Retinal pigment epithelial cell (primary cell): ENCODE data around the gene SAMM50.
A peak's percentile ranks its signal among the peaks of the same experiment; 100 is the strongest.

ENCODE experiments used
- DNase-seq: peaks from one replicate; pipeline ENCODE4 v3.0.0-alpha.2; 2010; ENCODE audit warnings: low read depth
- H3K4me3 ChIP-seq: 2 replicates; pipeline ENCODE4 v1.5.1; 2011; ENCODE audit warnings: mild to moderate bottlenecking, low read length, control low read depth, moderate library complexity
- TF ChIP-seq, protein P1 (sequence below): conservative IDR thresholded peaks from 2 replicates; pipeline ENCODE4 v1.5.1; 2011; ENCODE audit warnings: low read depth, low read length, control low read depth, inconsistent platforms

Gene SAMM50

DNA sequence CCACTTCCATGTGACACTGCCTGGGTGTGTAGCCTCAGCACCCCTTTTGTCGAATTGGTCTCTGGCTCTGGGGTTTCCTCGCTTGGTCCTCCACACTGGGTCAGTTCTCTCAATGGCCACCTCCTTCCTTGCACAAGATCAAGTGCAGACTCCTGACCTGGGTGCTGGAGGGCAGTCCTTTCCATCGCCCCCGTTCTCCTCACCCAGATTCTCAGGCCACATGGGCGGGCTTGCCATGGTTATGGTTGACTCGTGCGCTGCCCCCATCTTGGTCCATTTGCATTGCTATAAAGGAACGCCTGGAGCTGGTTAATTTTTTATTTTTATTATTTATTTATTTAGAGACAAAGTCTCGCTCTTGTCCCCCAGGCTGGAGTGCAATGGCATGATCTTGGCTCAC, 63.4 kb downstream of the SAMM50 start:
- TF ChIP-seq, protein P1, sequence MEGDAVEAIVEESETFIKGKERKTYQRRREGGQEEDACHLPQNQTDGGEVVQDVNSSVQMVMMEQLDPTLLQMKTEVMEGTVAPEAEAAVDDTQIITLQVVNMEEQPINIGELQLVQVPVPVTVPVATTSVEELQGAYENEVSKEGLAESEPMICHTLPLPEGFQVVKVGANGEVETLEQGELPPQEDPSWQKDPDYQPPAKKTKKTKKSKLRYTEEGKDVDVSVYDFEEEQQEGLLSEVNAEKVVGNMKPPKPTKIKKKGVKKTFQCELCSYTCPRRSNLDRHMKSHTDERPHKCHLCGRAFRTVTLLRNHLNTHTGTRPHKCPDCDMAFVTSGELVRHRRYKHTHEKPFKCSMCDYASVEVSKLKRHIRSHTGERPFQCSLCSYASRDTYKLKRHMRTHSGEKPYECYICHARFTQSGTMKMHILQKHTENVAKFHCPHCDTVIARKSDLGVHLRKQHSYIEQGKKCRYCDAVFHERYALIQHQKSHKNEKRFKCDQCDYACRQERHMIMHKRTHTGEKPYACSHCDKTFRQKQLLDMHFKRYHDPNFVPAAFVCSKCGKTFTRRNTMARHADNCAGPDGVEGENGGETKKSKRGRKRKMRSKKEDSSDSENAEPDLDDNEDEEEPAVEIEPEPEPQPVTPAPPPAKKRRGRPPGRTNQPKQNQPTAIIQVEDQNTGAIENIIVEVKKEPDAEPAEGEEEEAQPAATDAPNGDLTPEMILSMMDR, result no peak
- H3K4me3 ChIP-seq, result no peak overlapping the region
- DNase-seq, result no peak

DNA sequence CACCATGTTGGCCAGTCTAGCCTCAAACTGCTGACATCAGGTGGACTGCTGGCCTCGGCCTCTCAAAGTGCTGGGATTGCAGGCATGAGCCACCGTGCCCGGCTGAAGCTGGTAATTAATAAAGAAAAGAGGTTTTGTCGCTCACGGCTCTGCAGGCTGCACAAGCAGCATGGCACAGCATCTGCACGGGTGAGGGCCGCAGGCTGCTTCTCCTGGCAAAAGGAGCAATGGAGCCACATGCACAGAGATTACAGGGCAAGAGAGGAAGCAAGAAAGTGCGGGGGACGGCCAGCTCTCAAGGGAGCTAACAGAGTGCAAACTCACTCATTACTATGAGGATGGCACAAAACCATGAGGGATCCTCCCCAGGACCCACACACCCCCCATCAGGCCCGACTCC, 64.2 kb downstream of the SAMM50 start:
- TF ChIP-seq, protein P1, result no peak
- no peak for DNase-seq
- no peak overlapping the region for H3K4me3 ChIP-seq

GRCh38 chr22:44019846-44020245, 64.6 kb downstream of the SAMM50 start:
- DNase-seq, result no peak
- no peak overlapping the region for H3K4me3 ChIP-seq
- TF ChIP-seq, protein P1, result no peak

DNA sequence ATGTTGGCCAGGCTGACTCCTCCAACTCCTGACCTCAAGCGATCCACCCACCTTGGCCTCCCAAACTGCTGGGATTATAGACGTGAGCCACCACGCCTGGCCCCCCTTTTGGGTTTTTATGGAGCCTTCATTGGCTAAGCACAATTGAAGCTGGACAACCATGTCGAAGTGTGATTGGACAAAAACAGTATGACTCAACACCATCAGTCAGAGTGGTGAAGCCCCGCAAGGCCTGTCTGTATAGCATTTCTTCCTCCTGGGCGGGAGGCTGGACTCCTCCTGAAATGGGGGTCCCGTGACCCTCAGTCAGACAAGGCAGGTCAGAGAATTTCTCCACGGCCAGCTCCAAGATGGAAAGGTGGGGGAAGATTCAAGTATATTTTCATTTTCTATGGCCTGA, 65.7 kb downstream of the SAMM50 start:
- TF ChIP-seq, protein P1, result no peak
- DNase-seq, result no peak
- H3K4me3 ChIP-seq, result no peak overlapping the region

DNA sequence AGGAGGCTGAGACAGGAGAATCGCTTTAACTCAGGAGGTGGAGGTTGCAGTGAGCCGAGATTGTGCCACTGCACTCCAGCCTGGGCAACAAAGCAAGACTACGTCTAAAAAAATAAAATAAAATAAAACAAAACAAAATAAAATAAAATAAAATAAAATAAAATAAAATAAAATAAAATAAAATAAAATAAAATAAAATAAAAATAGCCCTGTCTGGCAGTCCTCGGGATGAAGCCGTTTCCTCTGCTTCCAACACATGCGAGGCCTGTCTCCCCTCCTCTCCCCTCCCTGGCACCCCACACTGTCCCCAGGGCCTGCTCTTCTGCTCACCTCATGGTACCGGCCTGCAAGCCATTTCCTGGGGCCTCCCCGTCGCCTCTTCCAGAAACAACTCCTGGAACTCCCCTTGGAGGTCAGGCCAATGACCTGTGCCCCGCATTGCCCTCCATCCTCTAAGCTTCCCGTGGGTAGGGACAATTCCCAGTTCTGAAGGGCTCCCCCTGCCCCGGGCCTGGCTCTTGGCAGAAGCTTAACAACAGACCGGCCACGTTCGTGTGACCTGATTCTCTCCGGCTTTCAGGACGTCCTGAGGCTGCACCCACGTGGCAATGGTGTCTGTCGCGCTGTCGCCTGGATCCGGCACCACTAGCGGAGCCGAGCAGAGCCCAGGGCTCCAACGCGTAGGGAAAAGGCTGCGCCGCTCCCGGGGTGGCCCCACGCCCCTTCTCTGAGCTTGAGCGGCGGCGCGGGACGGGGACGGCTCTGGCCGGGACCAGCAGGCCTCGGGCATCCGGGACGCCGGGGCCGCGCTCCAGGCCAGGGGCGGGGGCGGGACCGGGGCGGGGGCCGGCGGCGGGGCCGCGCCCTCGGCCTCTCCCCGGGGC, 68.4 kb downstream of the SAMM50 start:
- H3K4me3 ChIP-seq, result peak overlapping the region; percentile 57
- TF ChIP-seq, protein P1, result no peak
- no peak for DNase-seq

GRCh38 chr22:44024288-44024921, 69.2 kb downstream of the SAMM50 start, which contains the start of gene PARVB:
PARVB (plus strand) TSS chr22:44024302; CDS start chr22:44024340, 38 bp downstream.
- peak within 1 kb of the TSS; percentile 57 for H3K4me3 ChIP-seq
- TF ChIP-seq, protein P1, result no peak
- DNase-seq, result no peak
